WTC11 (cell line): ENCODE data around the gene FAM209B. TPM values are rescaled to one million over a fixed set of nuclear protein-coding genes. Genes with fewer than 3 reads are reported as not detected.

Experiments used
- ATAC-seq: fragments of 200-7000 bp; cut with Tn5 transposase; 2 replicates; pipeline ENCODE4 v1.10.0; 2021; ENCODE audit warnings: mild to moderate bottlenecking, moderate library complexity
- CTCF ChIA-PET: fragments of 300-600 bp; sonication (Branson Sonifier 250); formaldehyde crosslinking; loops from one replicate; lab custom pipeline; 2021; ENCODE audit warnings: antibody characterized with exemption; lab: Charles Lee
- POLR2A ChIA-PET: fragments of 350-600 bp; sonication (Branson Sonifier 250); formaldehyde crosslinking; loops from one replicate; lab custom pipeline; 2021; ENCODE audit warnings: antibody characterized with exemption; lab: Charles Lee
- DNase-seq: peaks from one replicate; pipeline ENCODE4 v3.0.0; 2021; ENCODE audit warnings: low spot score
- H3K27ac Mint-ChIP-seq: 2 replicates; pipeline ENCODE4 v1.8.0; 2021; ENCODE audit warnings: mixed read lengths
- H3K27me3 Mint-ChIP-seq: 2 replicates; pipeline ENCODE4 v1.8.0; 2021; ENCODE audit warnings: low read depth, mild to moderate bottlenecking, moderate library complexity, mixed read lengths
- H3K36me3 Mint-ChIP-seq: 2 replicates; pipeline ENCODE4 v1.8.0; 2021; ENCODE audit warnings: mixed read lengths
- H3K4me1 Mint-ChIP-seq: 2 replicates; pipeline ENCODE4 v1.8.0; 2022; ENCODE audit warnings: mixed read lengths
- H3K4me3 Mint-ChIP-seq: 2 replicates; pipeline ENCODE4 v1.8.0; 2021; ENCODE audit warnings: mild to moderate bottlenecking, moderate library complexity, mixed read lengths
- H3K9me3 Mint-ChIP-seq: 2 replicates; pipeline ENCODE4 v1.8.0; 2021; ENCODE audit warnings: mixed read lengths
- ATF1 ChIP-seq: sonication (generic); formaldehyde crosslinking; IDR thresholded peaks from 2 replicates; pipeline ENCODE4 v1.8.1; 2023; ENCODE audit warnings: mild to moderate bottlenecking, moderate library complexity, missing genetic modification reagents
- CBFB ChIP-seq: sonication (generic); formaldehyde crosslinking; IDR thresholded peaks from 2 replicates; pipeline ENCODE4 v1.8.1; 2022; ENCODE audit warnings: mild to moderate bottlenecking, low read depth, missing genetic modification reagents
- ELF4 ChIP-seq: sonication (generic); formaldehyde crosslinking; IDR thresholded peaks from 2 replicates; pipeline ENCODE4 v1.8.1; 2022; ENCODE audit warnings: low read depth, mild to moderate bottlenecking, moderate library complexity, missing genetic modification reagents
- EMX1 ChIP-seq: fragments of 250-450 bp; sonication (Bioruptor Pico); IDR thresholded peaks from 2 replicates; pipeline ENCODE4 v1.8.0; 2021; ENCODE audit warnings: mild to moderate bottlenecking
- GRHL2 ChIP-seq: fragments of 250-450 bp; sonication (Bioruptor Pico); IDR thresholded peaks from 2 replicates; pipeline ENCODE4 v1.8.0; 2022; ENCODE audit warnings: mild to moderate bottlenecking, moderate library complexity; ENCODE audit not compliant: insufficient replicate concordance, severe bottlenecking
- MXD4 ChIP-seq: fragments of 250-450 bp; sonication (Bioruptor Pico); IDR thresholded peaks from 2 replicates; pipeline ENCODE4 v1.8.0; 2021; ENCODE audit warnings: mild to moderate bottlenecking, moderate library complexity, borderline replicate concordance
- MYBL2 ChIP-seq: sonication (generic); formaldehyde crosslinking; IDR thresholded peaks from 2 replicates; pipeline ENCODE4 v1.8.1; 2023; ENCODE audit warnings: mild to moderate bottlenecking, moderate library complexity, missing genetic modification reagents
- NFATC4 ChIP-seq: fragments of 250-450 bp; sonication (Bioruptor Pico); IDR thresholded peaks from 2 replicates; pipeline ENCODE4 v1.9.0; 2021; ENCODE audit warnings: mild to moderate bottlenecking
- NFYB ChIP-seq: sonication (generic); formaldehyde crosslinking; conservative IDR thresholded peaks from 2 replicates; pipeline ENCODE4 v1.8.0; 2022; ENCODE audit warnings: low read depth, missing genetic modification reagents
- RELA ChIP-seq: sonication (generic); formaldehyde crosslinking; IDR thresholded peaks from 2 replicates; pipeline ENCODE4 v1.8.1; 2022; ENCODE audit warnings: missing genetic modification reagents, mild to moderate bottlenecking, borderline replicate concordance
- RORB ChIP-seq: fragments of 250-450 bp; sonication (Bioruptor Pico); IDR thresholded peaks from 2 replicates; pipeline ENCODE4 v1.9.0; 2021; ENCODE audit warnings: mild to moderate bottlenecking
- TEAD1 ChIP-seq: sonication (generic); formaldehyde crosslinking; IDR thresholded peaks from 2 replicates; pipeline ENCODE4 v1.8.0; 2022; ENCODE audit warnings: mild to moderate bottlenecking, missing genetic modification reagents
- ZNF219 ChIP-seq: sonication (generic); formaldehyde crosslinking; IDR thresholded peaks from 2 replicates; pipeline ENCODE4 v1.8.0; 2023; ENCODE audit warnings: missing genetic modification reagents, mild to moderate bottlenecking, borderline replicate concordance
- ZNF396 ChIP-seq: fragments of 250-450 bp; sonication (Bioruptor Pico); IDR thresholded peaks from 2 replicates; pipeline ENCODE4 v1.8.0; 2021; ENCODE audit warnings: mild to moderate bottlenecking, moderate library complexity, borderline replicate concordance
- ZNF416 ChIP-seq: fragments of 250-450 bp; sonication (Bioruptor Pico); IDR thresholded peaks from 2 replicates; pipeline ENCODE4 v1.9.0; 2021; ENCODE audit warnings: mild to moderate bottlenecking, inconsistent platforms
- ZNF423 ChIP-seq: fragments of 250-450 bp; sonication (Bioruptor Pico); IDR thresholded peaks from 2 replicates; pipeline ENCODE4 v2.1.2; 2022; ENCODE audit warnings: mild to moderate bottlenecking, moderate library complexity
- ZNF671 ChIP-seq: fragments of 250-450 bp; sonication (Bioruptor Pico); IDR thresholded peaks from 2 replicates; pipeline ENCODE4 v1.8.0; 2021; ENCODE audit warnings: mild to moderate bottlenecking
- total RNA-seq: library from RNA; stranded (reverse); gene quantifications from 3 replicates; pipeline ENCODE4 v1.2.3, GENCODE V29; 2021
- TF ChIP-seq, protein P1 (sequence below): sonication (generic); formaldehyde crosslinking; IDR thresholded peaks from 2 replicates; pipeline ENCODE4 v1.8.1; 2023; ENCODE audit warnings: mild to moderate bottlenecking, moderate library complexity, missing genetic modification reagents
- TF ChIP-seq, protein P2 (sequence below): sonication (generic); formaldehyde crosslinking; IDR thresholded peaks from 2 replicates; pipeline ENCODE4 v1.8.1; 2022; ENCODE audit warnings: mild to moderate bottlenecking, missing genetic modification reagents, moderate library complexity, borderline replicate concordance
- TF ChIP-seq, protein P3 (sequence below): sonication (generic); formaldehyde crosslinking; IDR thresholded peaks from 2 replicates; pipeline ENCODE4 v1.8.1; 2022; ENCODE audit warnings: mild to moderate bottlenecking, moderate library complexity, missing genetic modification reagents
- TF ChIP-seq, protein P4 (sequence below): sonication (generic); formaldehyde crosslinking; IDR thresholded peaks from 2 replicates; pipeline ENCODE4 v1.8.0; 2022; ENCODE audit warnings: mild to moderate bottlenecking, missing genetic modification reagents
- TF ChIP-seq, protein P5 (sequence below): fragments of 250-450 bp; sonication (Bioruptor Pico); IDR thresholded peaks from 2 replicates; pipeline ENCODE4 v1.9.0; 2021; ENCODE audit warnings: mild to moderate bottlenecking
- TF ChIP-seq, protein P6 (sequence below): sonication (generic); formaldehyde crosslinking; IDR thresholded peaks from 2 replicates; pipeline ENCODE4 v1.8.1; 2023; ENCODE audit warnings: mild to moderate bottlenecking, missing genetic modification reagents
- TF ChIP-seq, protein P7 (sequence below): fragments of 200-600 bp; IDR thresholded peaks from 2 replicates; pipeline ENCODE4 v1.8.0; 2022; ENCODE audit warnings: antibody characterized with exemption
- TF ChIP-seq, protein P8 (sequence below): fragments of 250-450 bp; sonication (Bioruptor Pico); conservative IDR thresholded peaks from 2 replicates; pipeline ENCODE4 v1.9.0; 2021; ENCODE audit warnings: mild to moderate bottlenecking

The FAM209B gene
- total RNA-seq, 1 experiment from 2014 or later = 0.68 TPM

DNA sequence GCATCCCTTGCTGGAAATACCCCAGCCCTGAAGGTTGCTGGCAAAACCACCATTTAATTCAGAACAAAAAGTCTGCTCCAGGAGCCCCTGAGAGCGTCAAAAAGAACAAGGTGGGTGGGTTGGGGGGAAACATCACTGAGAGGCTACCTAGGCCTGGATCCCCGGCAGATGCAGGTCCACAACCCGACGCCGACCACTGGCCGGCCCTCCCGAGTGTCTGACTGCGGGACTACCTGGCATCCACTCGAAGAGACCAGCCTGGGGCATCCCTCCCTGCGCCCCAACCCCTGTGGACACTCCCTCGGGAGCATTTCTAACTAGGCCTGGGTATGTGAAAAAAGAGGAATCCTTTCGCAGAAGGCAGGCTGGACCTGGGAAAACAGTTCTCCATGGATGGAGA lies 47.2 kb downstream of the FAM209B start:
- ChIA-PET CTCF (interaction anchor here (3.8 kb wide), 1 partner anchor 29 kb away, joined by 45 read pairs; no protein-coding TSS in a partner anchor), POLR2A (no interaction called here)
- no peak for ATAC-seq
- TF ChIP-seq, protein P1, sequence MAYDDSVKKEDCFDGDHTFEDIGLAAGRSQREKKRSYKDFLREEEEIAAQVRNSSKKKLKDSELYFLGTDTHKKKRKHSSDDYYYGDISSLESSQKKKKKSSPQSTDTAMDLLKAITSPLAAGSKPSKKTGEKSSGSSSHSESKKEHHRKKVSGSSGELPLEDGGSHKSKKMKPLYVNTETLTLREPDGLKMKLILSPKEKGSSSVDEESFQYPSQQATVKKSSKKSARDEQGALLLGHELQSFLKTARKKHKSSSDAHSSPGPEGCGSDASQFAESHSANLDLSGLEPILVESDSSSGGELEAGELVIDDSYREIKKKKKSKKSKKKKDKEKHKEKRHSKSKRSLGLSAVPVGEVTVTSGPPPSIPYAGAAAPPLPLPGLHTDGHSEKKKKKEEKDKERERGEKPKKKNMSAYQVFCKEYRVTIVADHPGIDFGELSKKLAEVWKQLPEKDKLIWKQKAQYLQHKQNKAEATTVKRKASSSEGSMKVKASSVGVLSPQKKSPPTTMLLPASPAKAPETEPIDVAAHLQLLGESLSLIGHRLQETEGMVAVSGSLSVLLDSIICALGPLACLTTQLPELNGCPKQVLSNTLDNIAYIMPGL (CRISPR knock-in tag) = no peak
- TF ChIP-seq TEAD1 (CRISPR knock-in tag) = no peak
- no peak for TF ChIP-seq CBFB
- TF ChIP-seq ZNF416 (CRISPR knock-in tag) = no peak
- TF ChIP-seq NFATC4 = no peak
- TF ChIP-seq, protein P2, sequence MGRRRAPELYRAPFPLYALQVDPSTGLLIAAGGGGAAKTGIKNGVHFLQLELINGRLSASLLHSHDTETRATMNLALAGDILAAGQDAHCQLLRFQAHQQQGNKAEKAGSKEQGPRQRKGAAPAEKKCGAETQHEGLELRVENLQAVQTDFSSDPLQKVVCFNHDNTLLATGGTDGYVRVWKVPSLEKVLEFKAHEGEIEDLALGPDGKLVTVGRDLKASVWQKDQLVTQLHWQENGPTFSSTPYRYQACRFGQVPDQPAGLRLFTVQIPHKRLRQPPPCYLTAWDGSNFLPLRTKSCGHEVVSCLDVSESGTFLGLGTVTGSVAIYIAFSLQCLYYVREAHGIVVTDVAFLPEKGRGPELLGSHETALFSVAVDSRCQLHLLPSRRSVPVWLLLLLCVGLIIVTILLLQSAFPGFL = no peak
- no peak for TF ChIP-seq RELA (CRISPR knock-in tag)
- no peak for TF ChIP-seq NFYB (CRISPR knock-in tag)
- no peak for TF ChIP-seq EMX1 (CRISPR knock-in tag)
- TF ChIP-seq GRHL2 (CRISPR knock-in tag) = no peak
- no peak for TF ChIP-seq ELF4 (CRISPR knock-in tag)
- TF ChIP-seq, protein P3, sequence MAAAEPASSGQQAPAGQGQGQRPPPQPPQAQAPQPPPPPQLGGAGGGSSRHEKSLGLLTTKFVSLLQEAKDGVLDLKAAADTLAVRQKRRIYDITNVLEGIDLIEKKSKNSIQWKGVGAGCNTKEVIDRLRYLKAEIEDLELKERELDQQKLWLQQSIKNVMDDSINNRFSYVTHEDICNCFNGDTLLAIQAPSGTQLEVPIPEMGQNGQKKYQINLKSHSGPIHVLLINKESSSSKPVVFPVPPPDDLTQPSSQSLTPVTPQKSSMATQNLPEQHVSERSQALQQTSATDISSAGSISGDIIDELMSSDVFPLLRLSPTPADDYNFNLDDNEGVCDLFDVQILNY = no peak
- TF ChIP-seq ZNF396 (CRISPR knock-in tag) = no peak
- no peak for TF ChIP-seq ZNF423 (CRISPR knock-in tag)
- TF ChIP-seq ATF1 = no peak
- no peak for TF ChIP-seq ZNF671
- TF ChIP-seq, protein P4, sequence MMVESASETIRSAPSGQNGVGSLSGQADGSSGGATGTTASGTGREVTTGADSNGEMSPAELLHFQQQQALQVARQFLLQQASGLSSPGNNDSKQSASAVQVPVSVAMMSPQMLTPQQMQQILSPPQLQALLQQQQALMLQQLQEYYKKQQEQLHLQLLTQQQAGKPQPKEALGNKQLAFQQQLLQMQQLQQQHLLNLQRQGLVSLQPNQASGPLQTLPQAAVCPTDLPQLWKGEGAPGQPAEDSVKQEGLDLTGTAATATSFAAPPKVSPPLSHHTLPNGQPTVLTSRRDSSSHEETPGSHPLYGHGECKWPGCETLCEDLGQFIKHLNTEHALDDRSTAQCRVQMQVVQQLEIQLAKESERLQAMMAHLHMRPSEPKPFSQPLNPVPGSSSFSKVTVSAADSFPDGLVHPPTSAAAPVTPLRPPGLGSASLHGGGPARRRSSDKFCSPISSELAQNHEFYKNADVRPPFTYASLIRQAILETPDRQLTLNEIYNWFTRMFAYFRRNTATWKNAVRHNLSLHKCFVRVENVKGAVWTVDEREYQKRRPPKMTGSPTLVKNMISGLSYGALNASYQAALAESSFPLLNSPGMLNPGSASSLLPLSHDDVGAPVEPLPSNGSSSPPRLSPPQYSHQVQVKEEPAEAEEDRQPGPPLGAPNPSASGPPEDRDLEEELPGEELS (CRISPR knock-in tag) = no peak
- Mint-ChIP-seq H3K4me1 (peaks cover 13% of the 10 kb centered on the region), H3K4me3 (no peak overlapping the region), H3K27ac (no peak overlapping the region), H3K27me3 (peaks cover 3% of the 10 kb centered on the region; the same call in 1 of the 2 replicates), H3K36me3 (no peaks in the 10 kb centered on the region), H3K9me3 (0 out of 2 replicates have a peak, but pooled peaks cover 3% of the 10 kb centered on the region)
- no peak for DNase-seq

DNA sequence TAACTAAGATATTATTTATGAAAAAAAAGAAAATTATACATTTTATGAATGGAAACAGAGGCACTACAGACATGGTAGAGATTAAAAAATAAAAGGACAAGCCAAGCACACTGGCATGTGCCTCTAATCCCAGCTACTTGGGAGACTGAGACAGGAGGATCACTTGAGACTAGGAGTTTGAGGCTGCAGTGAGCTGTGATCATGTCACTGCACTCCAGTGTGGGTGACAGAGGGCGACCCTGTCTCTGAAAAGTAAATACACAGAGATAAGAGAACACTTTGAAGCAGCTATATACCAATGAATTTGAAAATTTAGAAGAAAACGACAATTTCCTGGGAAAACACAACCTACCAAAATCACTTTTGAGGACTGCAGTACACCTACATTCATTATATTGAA lies 48.7 kb downstream of the FAM209B start:
- POLR2A ChIA-PET = no interaction called here
- TF ChIP-seq RORB (no peak), ZNF416 (CRISPR knock-in tag) (no peak), MXD4 (no peak), ZNF219 (no peak), MYBL2 (no peak)
- TF ChIP-seq, protein P5, sequence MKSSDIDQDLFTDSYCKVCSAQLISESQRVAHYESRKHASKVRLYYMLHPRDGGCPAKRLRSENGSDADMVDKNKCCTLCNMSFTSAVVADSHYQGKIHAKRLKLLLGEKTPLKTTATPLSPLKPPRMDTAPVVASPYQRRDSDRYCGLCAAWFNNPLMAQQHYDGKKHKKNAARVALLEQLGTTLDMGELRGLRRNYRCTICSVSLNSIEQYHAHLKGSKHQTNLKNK = no peak
- TF ChIP-seq, protein P6, sequence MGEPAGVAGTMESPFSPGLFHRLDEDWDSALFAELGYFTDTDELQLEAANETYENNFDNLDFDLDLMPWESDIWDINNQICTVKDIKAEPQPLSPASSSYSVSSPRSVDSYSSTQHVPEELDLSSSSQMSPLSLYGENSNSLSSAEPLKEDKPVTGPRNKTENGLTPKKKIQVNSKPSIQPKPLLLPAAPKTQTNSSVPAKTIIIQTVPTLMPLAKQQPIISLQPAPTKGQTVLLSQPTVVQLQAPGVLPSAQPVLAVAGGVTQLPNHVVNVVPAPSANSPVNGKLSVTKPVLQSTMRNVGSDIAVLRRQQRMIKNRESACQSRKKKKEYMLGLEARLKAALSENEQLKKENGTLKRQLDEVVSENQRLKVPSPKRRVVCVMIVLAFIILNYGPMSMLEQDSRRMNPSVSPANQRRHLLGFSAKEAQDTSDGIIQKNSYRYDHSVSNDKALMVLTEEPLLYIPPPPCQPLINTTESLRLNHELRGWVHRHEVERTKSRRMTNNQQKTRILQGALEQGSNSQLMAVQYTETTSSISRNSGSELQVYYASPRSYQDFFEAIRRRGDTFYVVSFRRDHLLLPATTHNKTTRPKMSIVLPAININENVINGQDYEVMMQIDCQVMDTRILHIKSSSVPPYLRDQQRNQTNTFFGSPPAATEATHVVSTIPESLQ = no peak
- TF ChIP-seq, protein P7, sequence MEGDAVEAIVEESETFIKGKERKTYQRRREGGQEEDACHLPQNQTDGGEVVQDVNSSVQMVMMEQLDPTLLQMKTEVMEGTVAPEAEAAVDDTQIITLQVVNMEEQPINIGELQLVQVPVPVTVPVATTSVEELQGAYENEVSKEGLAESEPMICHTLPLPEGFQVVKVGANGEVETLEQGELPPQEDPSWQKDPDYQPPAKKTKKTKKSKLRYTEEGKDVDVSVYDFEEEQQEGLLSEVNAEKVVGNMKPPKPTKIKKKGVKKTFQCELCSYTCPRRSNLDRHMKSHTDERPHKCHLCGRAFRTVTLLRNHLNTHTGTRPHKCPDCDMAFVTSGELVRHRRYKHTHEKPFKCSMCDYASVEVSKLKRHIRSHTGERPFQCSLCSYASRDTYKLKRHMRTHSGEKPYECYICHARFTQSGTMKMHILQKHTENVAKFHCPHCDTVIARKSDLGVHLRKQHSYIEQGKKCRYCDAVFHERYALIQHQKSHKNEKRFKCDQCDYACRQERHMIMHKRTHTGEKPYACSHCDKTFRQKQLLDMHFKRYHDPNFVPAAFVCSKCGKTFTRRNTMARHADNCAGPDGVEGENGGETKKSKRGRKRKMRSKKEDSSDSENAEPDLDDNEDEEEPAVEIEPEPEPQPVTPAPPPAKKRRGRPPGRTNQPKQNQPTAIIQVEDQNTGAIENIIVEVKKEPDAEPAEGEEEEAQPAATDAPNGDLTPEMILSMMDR = no peak
- TF ChIP-seq, protein P8, sequence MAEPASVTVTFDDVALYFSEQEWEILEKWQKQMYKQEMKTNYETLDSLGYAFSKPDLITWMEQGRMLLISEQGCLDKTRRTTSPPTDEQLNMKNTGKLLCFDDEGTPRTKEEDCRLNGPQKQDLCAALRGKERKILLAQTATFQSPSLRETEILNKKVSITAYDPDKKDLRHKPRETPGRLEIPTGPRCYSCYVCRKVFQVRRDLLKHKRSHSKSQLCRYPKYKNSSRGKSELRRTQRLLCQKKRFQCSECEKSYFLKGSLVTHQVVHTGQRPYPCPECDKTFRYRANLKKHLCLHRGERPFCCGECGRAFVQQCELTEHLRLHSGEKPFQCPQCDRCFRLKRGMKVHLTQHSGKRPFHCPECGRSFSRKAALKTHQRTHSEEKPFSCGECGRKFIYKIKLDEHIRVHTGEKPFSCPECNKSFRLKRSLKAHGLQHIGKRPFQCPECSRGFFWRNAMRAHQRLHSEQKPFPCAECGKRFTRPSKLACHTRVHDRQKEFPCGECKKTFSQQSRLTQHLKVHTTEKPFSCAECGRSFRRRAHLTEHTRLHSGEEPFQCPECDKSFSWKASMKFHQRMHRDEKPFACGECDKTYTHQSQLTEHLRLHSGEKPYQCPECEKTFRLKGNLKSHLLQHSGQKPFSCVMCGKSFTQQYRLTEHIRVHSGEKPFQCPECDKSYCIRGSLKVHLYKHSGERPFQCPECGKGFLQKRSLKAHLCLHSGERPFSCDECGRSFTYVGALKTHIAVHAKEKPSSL = no peak

More for the DNA sequence above, 48.7 kb downstream of the FAM209B start:
- H3K36me3 Mint-ChIP-seq = no peaks in the 10 kb centered on the region
- no peak for DNase-seq
- ATAC-seq = no peak
- no peak overlapping the region for H3K27ac Mint-ChIP-seq
- peaks cover 13% of the 10 kb centered on the region for H3K4me1 Mint-ChIP-seq
- H3K9me3 Mint-ChIP-seq = 0 out of 2 replicates have a peak, but pooled peaks cover 3% of the 10 kb centered on the region
- H3K27me3 Mint-ChIP-seq = peaks cover 3% of the 10 kb centered on the region; the same call in 1 of the 2 replicates
- H3K4me3 Mint-ChIP-seq = no peak overlapping the region
- CTCF ChIA-PET = no interaction called here
